Measurements from ENCODE around the gene ZRANB3.

ZRANB3 gene

GRCh38 chr2:135246711-135247270 lies 284.2 kb downstream of the ZRANB3 start:
- no peak for DNase-seq

- DNase-seq = peak; percentile 80 to 86
Observed at GRCh38 chr2:135245071-135245470, 285.9 kb downstream of the ZRANB3 start.

- DNase-seq = no peak
Observed at GRCh38 chr2:135238651-135239050, 292.4 kb downstream of the ZRANB3 start.

DNA sequence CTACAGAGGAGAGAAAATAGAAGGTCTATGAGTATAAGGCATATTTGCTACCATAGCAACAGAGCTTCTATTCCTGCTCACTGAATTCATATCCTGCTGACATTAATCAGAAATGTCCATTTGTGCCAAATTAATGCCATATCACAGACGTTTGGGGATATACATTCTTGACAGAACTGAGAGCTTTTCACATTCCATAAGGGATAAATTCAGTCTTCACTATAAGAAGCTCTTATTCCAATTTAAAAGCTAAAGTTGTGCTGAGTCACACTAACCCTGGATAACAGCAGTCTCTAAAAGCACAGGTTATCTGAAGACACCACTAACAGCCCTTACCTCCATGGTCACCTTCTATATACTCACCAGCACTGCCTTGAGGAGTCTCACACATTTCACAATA lies 300.9 kb downstream of the ZRANB3 start:
- DNase-seq = no peak

GRCh38 chr2:135227386-135227785 lies 303.6 kb downstream of the ZRANB3 start:
- no peak for DNase-seq

DNA sequence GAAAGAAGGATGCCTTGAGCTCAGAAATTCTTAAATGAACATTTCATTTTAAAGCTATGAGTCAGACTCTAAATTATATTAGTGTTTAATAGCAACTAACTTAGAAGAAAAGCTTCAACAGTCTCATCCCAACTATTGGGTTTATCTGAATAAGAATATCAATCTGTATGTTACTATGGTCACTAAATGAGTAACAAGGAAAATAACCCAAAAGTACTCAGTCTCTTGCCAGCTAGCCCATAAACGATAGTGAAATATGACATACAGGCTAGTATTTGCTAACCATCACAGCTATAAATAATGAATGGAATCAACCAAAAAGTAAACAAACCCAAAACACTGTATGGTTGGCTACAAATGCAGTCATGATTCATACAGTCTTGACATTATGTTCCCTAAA lies 304.1 kb downstream of the ZRANB3 start:
- no peak for DNase-seq

DNA sequence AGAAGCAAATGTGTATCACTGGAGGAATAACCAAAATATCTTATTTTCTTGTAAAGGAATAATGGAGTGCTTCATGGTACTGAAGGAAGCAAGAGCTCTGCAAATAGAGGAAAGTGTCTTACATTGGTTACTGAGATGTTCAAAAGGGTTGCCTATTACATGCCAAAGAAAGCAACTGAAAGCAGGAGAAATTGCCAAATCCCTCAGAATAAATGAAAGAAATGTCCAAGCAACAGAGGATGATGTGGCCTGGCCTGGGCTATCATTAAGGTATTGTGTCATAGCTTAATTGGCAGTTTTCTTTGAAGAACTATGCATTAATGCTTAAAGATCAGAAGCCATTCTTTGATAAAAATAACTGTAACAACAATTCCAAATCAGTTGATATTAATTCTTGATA lies 305.2 kb downstream of the ZRANB3 start:
- DNase-seq = no peak

DNA sequence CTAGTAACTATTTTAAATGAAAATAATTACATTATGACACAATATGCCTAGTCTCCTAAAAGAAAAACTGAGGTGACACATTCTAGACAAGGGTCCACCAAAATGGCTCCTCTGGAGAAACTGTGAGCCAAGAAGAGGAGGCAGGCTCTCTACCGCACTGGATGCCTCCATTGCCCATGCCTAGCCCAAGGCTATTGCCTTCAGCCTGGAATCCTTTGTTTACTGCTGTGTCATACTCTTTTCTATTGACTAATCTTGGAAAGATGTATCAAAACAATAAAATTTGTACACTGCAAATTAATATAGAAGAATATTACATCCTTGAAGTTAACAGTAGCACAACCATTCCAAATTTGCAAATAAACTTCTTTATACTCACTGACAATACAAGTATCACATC lies 311.8 kb downstream of the ZRANB3 start:
- no peak for DNase-seq

GRCh38 chr2:135218426-135218825 lies 312.6 kb downstream of the ZRANB3 start:
- no peak for DNase-seq

DNA sequence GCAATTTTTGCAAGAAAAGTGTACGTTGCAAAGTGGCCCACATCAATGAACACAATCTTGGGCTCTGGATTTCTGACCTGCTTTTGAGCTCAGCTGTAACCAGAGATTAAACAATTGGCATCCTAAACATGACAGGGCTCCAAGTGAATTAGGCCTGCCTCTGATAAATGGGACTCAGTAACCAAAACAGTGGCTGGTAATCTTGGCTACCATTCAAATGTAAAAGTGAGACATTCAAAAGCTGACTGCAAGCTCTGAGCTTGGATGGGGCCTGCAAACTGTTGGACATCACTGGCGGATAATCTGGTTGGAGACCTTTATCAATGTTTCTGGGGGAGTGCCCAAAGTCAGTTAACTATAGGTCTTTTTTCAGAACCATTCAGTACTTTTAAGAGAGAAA lies 318.3 kb downstream of the ZRANB3 start:
- no peak for DNase-seq

DNA sequence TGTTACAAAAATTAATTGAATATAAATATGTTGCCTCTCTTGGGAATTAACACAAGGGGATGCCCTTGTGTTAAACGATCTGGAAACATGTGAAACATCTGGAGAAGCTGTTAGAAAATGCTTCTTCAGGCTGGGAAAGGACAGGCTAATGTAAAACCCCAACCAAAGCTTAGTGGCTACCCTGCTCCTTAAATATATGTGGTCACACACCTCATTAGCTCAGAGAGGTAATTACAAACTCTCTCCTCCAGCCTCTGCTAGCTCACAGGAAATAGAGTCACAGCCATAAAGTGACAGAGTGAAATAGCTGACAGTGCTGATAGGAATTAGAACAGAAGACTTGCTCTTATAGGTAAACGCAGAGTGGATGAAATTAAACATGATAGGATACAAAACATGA lies 323.0 kb downstream of the ZRANB3 start:
- no peak for DNase-seq

- DNase-seq = no peak
Observed at GRCh38 chr2:135203944-135204343, 327.1 kb downstream of the ZRANB3 start.

- DNase-seq = no peak
Observed at GRCh38 chr2:135202751-135203150, 328.3 kb downstream of the ZRANB3 start.

- no peak for DNase-seq
Observed at GRCh38 chr2:135198481-135198880, 332.5 kb downstream of the ZRANB3 start.

GRCh38 chr2:135190799-135191198 lies 340.2 kb downstream of the ZRANB3 start:
- no peak for DNase-seq

GRCh38 chr2:135189148-135189547 lies 341.9 kb downstream of the ZRANB3 start:
- DNase-seq = no peak

- no peak for DNase-seq
Observed at GRCh38 chr2:135187270-135187669, 343.7 kb downstream of the ZRANB3 start.

- no peak for DNase-seq
Observed at GRCh38 chr2:135186054-135186453, 345.0 kb downstream of the ZRANB3 start.

DNA sequence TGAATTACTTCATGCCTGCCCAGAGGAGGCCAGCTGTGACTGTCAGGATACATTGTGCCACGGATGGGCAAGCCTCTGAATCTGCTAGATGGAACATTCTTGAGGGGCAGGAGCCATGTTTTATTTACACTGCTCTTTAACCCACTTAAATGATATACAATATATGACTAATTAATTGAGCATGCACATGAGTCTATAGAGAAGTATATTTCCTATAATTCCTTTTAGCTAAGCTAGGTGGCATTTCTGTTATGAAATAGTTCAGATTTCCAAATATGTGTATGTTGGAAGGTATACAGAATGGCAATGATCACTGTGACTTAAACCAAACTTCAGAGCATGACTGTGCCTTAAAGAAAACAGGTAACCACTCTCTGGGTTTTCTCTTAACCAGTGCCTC lies 347.2 kb downstream of the ZRANB3 start:
- DNase-seq = no peak

DNA sequence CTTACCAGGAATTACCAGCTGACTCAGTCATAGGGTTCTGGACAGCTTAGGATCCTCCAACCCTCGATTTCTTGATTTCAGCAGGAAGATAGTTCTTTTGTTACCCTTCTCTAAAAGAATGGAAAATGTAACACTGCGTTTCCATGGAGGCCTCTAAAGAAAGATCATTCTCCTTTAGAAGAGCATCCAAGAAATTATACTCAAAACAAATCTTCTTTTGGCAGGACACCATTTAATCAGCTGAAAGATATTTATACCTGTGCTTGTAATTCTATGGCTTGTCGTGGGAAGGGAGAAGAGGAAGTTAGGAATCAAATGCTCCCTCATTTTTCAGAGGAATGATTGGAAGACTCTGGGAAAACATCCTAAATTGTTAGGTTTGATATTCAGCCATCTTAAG lies 348.4 kb downstream of the ZRANB3 start:
- DNase-seq = no peak

GRCh38 chr2:135182190-135182589 lies 348.8 kb downstream of the ZRANB3 start:
- DNase-seq = no peak

DNA sequence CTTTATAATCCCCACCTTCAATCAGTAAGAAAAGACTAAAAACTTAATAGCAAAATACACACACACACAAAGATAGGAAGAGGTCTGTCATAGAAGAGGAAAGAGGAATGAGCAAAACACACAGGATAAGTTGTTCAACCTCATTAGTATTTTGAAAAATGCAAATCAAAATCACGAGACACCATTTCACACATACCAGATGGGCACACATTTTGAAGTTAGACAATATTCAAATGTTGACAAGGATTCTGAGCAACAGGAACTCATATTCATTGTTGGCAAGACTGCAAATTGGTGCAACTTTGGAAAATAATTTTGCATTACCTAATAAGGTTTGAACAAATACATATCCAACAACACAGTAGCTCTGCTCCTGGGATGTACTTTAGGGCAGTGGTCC lies 351.3 kb downstream of the ZRANB3 start:
- no peak for DNase-seq

DNA sequence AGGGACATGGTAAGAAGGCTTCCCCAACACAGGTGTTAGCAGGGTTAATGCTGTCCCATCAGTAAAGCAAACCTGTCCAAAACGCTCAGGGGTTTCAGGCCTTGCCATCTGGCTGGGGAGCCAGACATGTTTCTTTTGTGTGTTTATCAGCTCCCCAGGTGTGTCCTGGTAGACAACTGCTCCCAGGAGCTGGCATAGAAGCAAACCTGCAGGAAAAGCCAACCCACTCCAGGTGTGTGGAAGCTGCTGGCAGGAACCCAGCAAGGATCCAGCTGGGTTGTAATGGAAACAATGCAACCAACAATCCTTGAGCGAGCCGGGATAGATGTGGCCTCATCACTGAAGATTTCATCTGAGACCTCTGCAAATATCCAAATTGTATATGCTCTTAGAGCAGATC lies 355.8 kb downstream of the ZRANB3 start:
- no peak for DNase-seq

DNA sequence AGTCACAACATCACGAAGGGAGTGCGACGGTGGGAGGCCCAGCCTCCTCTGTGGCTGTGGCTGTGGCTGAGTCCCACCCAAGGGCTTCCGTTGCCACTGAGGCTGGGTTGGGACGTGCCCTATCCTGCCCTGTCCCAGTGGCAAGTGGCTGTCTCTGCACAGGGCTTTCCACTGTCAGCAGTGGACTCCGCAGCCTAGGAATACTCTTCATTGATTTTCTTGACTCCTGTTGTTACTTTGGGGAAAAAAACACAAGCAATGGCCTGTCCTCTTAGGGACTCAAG lies 356.3 kb downstream of the ZRANB3 start:
- no peak for DNase-seq

GRCh38 chr2:135174049-135174809 lies 356.8 kb downstream of the ZRANB3 start:
- DNase-seq = no peak

Data from Kasumi-1 (cell line).